ENCODE data around the gene PCDHGC4.

The PCDHGC4 gene

DNA sequence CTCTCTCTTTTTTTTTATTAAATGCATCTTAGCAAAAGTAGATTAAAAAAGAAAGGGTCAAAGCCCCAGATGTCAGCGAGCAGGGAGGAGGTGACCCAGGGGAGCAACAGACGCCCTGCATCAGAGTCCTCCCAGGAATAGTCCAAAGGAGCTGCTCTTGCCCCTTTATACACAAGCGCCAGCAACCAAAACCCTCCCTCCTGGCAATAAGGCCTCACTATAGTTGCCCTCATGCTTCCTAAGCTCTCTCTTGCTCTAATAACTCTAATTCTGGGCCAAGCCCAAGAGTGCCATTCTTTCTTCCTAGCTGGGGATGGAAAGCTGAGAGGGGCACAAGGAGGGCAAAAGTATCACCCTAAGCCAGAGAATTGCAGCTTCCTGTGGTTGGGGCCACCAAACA, 30.3 kb downstream of the PCDHGC4 start:
- Mint-ChIP-seq H3K4me1 (peaks cover 87% of the 10 kb centered on the region), H3K9me3 (no peaks in the 10 kb centered on the region), H3K27me3 (ENCODE audit: low read depth) (peaks cover 3% of the 10 kb centered on the region), H3K27ac (peak overlapping the region in 1 of 3 experiments; percentile 99), H3K4me3 (peak overlapping the region; percentile 54 to 64 (median 63)), H3K36me3 (ENCODE audit: low read depth) (peaks cover 55% of the 10 kb centered on the region)
- TF ChIP-seq, protein P1, sequence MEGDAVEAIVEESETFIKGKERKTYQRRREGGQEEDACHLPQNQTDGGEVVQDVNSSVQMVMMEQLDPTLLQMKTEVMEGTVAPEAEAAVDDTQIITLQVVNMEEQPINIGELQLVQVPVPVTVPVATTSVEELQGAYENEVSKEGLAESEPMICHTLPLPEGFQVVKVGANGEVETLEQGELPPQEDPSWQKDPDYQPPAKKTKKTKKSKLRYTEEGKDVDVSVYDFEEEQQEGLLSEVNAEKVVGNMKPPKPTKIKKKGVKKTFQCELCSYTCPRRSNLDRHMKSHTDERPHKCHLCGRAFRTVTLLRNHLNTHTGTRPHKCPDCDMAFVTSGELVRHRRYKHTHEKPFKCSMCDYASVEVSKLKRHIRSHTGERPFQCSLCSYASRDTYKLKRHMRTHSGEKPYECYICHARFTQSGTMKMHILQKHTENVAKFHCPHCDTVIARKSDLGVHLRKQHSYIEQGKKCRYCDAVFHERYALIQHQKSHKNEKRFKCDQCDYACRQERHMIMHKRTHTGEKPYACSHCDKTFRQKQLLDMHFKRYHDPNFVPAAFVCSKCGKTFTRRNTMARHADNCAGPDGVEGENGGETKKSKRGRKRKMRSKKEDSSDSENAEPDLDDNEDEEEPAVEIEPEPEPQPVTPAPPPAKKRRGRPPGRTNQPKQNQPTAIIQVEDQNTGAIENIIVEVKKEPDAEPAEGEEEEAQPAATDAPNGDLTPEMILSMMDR (IDR thresholded peaks at IDR 0.05; ENCODE audit: unreplicated experiment in 3 of 3): no peak

DNA sequence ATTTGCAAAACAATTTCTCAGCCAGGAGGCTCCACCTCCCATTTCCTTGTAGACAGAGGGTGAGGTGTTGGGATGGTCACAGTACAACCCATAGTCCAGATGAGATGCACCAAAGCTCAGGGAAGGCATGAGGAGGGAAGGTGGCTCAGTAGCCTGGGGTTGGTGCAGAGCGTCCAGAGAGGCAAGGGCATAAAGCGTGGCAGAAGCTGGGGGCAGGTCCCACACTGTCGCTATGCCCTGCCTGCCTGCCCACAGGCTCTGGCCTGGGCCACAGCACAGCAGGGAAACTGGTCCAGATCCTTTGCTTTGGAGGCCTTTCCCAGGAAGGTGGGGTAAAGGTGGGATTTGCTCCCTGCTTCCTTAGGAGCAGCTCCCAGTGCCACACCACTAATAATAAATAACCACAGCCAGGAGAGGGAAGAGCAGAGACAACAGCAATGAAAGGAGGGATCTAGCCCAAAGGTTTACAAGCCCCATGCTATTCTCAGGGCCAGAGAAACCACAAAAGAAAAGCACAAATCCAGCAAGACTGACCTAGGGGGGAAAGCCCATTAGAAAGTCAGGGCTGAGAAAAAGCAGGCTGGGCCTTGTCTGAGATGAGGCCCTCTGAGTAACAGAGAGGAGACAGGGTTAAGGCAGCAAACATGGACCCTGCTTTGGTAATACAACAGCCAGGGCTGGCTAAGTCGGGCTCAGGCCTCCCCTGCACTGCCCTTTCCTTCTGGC, 31.3 kb downstream of the PCDHGC4 start:
- H3K4me3 Mint-ChIP-seq: peak overlapping the region in 2 of 3 experiments; percentile 14 to 51
- TF ChIP-seq, protein P1 (IDR thresholded peaks at IDR 0.05; ENCODE audit: unreplicated experiment in 3 of 3): no peak
- peaks cover 93% of the 10 kb centered on the region for H3K4me1 Mint-ChIP-seq
- H3K27me3 Mint-ChIP-seq (ENCODE audit: low read depth): peaks cover 3% of the 10 kb centered on the region
- H3K27ac Mint-ChIP-seq: peak overlapping the region in 1 of 3 experiments; percentile 99
- peaks cover 58% of the 10 kb centered on the region for H3K36me3 Mint-ChIP-seq (ENCODE audit: low read depth)
- no peaks in the 10 kb centered on the region for H3K9me3 Mint-ChIP-seq

DNA sequence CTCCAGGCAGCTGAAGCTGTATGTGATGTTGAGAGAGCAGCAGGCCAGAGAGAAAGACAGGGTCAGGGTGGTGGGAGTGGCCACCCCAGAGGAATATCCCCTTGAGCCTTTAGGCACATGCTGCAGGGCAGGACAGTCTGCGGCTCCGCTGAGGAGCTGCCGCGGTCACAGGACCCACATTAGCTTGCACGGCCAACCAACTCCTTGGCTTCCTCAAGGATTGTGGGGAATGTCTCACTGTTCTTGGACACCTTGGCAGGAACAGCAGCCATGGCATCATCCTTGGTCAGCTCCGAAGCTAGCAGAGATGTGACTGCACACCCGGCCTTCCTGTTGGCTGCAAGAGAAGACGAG, 31.8 kb downstream of the PCDHGC4 start:
- Mint-ChIP-seq H3K27me3 (ENCODE audit: low read depth) (peaks cover 3% of the 10 kb centered on the region), H3K4me1 (peaks cover 95% of the 10 kb centered on the region), H3K27ac (peak overlapping the region in 1 of 3 experiments; percentile 99), H3K9me3 (no peaks in the 10 kb centered on the region), H3K36me3 (ENCODE audit: low read depth) (peaks cover 58% of the 10 kb centered on the region), H3K4me3 (peak overlapping the region in 1 of 3 experiments; percentile 55)
- TF ChIP-seq, protein P1 (IDR thresholded peaks at IDR 0.05; ENCODE audit: unreplicated experiment in 3 of 3): no peak

DNA sequence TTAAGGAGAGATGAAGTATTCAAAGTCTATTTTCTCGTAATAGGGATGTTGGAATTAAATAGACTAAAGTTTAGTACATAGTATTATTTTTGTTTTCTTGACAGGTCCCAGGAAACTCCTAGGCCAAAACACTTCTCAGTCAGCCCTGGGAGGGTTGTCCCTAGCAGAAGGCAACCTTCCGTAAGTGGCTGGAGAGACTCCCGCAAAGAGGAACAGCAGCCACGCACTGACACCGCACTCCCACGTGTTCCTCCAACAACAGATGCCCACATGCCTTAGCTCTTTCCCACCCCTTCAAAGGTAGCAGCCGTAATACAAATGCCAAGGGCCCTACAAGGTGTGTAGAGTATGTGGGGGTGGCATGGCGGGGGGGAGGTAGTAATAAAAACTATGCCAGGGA, 32.5 kb downstream of the PCDHGC4 start:
- Mint-ChIP-seq H3K27me3 (ENCODE audit: low read depth) (peaks cover 3% of the 10 kb centered on the region), H3K27ac (peak overlapping the region in 1 of 3 experiments; percentile 99), H3K9me3 (no peaks in the 10 kb centered on the region), H3K36me3 (ENCODE audit: low read depth) (peaks cover 58% of the 10 kb centered on the region), H3K4me1 (peaks cover 97% of the 10 kb centered on the region), H3K4me3 (peak overlapping the region in 1 of 3 experiments; percentile 55)
- TF ChIP-seq, protein P1 (IDR thresholded peaks at IDR 0.05; ENCODE audit: unreplicated experiment in 3 of 3): no peak

DNA sequence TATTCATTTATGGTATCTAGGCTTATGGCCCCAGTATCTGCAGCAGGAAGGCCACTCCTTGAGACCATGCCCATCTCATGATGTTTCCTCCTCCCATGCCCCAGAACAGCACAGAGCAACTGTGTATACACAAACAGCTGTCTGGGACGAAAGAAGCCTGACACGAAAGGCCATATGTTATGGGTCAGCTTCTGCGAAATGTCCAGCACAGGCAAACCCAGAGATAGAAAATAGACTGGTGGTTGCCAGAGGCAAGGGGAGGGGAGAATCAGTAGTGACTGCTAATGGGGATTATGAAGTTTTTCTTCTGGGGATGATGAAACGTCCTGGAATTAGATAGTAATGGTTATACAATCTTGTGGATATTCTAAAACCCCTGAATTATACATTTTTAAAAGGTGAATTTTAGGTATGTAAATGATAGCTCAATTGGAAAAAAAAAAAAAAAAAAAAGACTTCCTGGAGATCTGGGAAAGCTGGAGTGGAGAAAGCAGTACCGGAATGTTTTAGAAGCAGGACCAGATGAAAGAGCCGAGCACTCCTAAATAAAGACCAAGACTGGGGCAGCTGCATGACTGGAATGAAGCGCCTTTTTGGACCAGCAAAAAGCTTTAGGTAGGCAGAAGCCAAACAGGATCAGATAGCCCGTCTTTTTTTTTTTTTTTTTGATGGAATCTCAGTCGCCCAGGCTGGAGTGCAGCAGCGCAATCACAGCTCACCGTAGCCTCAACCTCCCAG, 33.2 kb downstream of the PCDHGC4 start:
- peaks cover 59% of the 10 kb centered on the region for H3K36me3 Mint-ChIP-seq (ENCODE audit: low read depth)
- H3K27ac Mint-ChIP-seq: peak overlapping the region in 1 of 3 experiments; percentile 99
- TF ChIP-seq, protein P1 (IDR thresholded peaks at IDR 0.05; ENCODE audit: unreplicated experiment in 3 of 3): no peak
- H3K4me1 Mint-ChIP-seq: peaks cover 94% of the 10 kb centered on the region
- peaks cover 3% of the 10 kb centered on the region for H3K27me3 Mint-ChIP-seq (ENCODE audit: low read depth)
- peak overlapping the region in 2 of 3 experiments; percentile 21 to 34 for H3K4me3 Mint-ChIP-seq
- H3K9me3 Mint-ChIP-seq: no peaks in the 10 kb centered on the region

Measured in nephron (organoid).